GM12865 (cell line): ENCODE results near the gene MRPS27.
A peak's percentile ranks its signal among the peaks of the same experiment; 100 is the strongest.

ENCODE experiments used
- DNase-seq: peaks from one replicate; pipeline ENCODE4 v3.0.0; 2010; ENCODE audit warnings: low read depth
- H3K4me3 ChIP-seq: 2 replicates; pipeline ENCODE4 v1.5.1; 2011; ENCODE audit warnings: mild to moderate bottlenecking, low read depth, low read length, control low read depth
- TF ChIP-seq, protein P1 (sequence below): IDR thresholded peaks from 2 replicates; pipeline ENCODE4 v1.5.1; 2011; ENCODE audit warnings: low read length, control low read depth, low read depth, inconsistent platforms; ENCODE audit not compliant: insufficient read depth; ENCODE audit errors: missing control alignments

The MRPS27 gene

DNA sequence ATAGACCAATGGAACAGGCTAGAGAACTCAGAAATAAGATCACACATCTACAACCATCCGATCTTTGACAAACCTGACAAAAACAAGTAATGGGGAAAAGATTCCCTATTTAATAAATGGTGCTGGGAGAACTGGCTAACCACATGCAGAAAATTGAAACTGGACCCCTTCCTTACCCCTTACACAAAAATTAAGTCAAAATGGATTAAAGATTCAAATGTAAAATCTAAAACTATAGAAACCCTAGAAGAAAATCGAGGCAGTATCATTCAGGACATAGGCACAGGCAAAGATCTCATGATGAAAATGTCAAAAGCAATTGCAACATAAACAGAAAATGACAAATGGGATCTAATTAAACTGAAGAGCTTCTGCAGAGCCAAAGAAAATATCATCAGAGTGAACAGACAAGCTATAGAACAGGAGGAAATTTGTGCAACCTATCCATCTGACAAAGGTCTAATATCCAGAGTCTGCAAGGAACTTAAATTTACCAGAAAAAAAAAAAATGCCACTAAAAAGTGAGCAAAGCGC is 43.8 kb downstream of the MRPS27 start:
- DNase-seq: no peak
- TF ChIP-seq, protein P1, sequence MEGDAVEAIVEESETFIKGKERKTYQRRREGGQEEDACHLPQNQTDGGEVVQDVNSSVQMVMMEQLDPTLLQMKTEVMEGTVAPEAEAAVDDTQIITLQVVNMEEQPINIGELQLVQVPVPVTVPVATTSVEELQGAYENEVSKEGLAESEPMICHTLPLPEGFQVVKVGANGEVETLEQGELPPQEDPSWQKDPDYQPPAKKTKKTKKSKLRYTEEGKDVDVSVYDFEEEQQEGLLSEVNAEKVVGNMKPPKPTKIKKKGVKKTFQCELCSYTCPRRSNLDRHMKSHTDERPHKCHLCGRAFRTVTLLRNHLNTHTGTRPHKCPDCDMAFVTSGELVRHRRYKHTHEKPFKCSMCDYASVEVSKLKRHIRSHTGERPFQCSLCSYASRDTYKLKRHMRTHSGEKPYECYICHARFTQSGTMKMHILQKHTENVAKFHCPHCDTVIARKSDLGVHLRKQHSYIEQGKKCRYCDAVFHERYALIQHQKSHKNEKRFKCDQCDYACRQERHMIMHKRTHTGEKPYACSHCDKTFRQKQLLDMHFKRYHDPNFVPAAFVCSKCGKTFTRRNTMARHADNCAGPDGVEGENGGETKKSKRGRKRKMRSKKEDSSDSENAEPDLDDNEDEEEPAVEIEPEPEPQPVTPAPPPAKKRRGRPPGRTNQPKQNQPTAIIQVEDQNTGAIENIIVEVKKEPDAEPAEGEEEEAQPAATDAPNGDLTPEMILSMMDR: no peak
- no peak overlapping the region for H3K4me3 ChIP-seq

DNA sequence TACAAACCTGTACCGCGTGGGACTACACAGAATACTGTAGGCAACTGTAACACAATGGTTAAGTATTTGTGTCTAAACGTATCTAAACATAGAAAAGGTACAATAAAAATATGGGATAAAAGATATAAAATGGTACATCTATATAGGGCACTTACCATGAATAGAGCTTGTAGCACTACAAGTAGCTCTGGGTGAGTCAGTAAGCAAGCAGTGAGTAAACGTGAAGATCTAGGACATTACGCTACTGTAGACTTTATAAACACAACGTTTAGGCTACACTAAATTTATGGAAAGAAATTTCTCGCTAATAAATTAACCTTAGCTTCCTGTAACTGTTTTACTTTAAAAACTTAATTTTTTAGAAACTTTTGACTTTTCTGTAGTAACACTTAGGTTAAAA is 46.5 kb downstream of the MRPS27 start:
- H3K4me3 ChIP-seq: no peak overlapping the region
- TF ChIP-seq, protein P1: no peak
- DNase-seq: no peak

DNA sequence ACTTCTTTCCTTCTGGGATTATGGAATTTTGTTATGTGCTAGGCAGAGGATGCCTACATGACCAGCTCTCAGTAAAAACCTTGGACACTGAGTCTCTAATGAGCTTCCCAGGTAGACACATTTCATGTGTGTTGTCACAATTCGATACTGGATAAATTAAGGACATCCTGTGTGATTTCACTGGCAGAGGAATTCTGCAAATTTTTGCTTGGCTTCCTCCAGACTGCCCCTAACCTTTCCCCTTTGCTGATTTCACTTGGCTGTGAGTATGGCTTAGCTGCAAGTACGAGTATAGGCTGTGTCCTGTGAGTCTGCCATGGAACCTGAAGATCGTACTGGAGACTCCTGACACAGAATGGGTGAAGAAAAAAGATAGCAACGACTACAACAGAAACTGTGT is 47.6 kb downstream of the MRPS27 start:
- DNase-seq: no peak
- no peak overlapping the region for H3K4me3 ChIP-seq
- TF ChIP-seq, protein P1: no peak

DNA sequence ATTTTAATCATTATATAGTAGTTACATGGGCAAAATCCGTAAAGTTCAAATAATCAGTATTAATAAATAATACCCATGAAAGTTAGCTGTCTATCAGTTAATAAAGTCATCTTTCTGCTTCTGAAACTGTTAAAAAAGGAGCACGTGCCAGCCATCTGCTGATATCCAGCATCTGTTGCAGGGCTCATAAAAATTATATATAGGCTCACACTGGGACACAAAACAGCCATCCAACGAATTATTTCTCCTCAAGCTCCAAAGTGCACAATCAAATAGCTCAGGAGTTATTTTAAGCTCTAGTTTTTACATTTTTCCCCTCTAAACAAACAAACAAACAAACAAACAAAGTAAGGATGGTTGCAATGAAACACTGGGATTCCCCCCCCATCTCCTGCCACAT is 48.3 kb downstream of the MRPS27 start:
- H3K4me3 ChIP-seq: no peak overlapping the region
- TF ChIP-seq, protein P1: no peak
- DNase-seq: no peak

DNA sequence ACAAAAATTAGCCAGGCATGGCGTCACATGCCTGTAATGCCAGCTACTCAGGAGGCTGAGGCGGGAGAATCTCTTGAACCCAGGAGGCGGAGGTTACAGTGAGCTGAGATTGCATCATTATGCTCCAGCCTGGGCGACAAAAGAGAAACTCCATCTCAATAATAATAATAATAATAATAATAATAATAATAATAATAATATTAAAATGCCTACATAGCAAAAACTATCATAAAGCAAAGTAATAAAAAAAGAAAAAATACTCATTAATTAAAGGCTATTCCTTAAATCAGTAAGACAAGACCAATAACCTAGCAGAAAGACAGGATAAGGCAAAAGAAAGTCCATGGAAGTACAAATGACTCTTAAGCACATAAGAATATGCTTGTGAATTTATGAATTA is 50.0 kb downstream of the MRPS27 start:
- no peak overlapping the region for H3K4me3 ChIP-seq
- TF ChIP-seq, protein P1: no peak
- DNase-seq: no peak

DNA sequence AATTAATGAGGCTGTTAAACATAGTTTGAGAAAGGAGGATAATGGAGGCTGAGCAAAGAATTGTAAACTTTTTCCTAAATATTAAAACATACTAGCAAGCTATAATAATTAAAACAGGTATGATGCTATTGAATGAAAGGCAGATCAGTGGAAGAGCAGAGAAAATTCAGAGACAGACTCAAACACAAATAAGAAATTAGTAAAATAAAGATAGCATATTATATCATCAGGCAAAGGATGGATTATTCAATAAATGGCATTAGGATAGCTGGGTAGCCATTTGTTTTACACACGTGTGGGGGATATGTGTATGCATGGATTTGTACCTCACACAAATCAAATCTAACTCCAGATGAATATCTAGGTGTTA is 50.6 kb downstream of the MRPS27 start:
- no peak for DNase-seq
- TF ChIP-seq, protein P1: no peak

DNA sequence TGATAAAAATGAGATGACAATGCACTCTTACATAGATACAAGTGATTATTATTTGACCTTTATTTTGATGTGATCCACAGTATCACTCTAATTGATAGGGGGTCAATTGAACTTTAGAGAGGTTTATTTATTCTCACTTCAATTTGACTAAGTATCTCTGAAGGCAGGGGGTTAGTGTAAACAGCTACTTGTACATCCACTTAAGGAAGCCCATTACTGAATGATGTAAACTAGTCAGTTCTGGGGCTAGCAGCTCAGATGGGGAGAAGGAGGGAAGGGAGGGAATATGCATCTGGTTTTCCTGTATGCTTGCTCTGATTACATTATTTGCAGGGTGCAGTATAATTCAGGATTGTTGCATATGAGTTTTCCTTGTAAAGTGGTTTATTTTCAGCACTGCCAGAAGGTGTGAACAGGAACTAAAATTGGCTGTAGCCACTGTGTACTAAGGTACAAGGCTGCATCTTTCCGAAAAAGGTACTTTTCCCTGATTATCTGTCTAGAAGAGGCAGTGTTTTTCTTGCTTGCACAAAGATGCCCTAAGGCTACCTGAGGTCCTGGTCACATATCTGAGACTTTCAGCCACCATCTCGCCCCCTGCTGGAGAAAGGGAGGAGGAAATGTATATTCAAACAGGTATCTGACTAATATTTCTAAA is 51.2 kb downstream of the MRPS27 start:
- TF ChIP-seq, protein P1: peak; percentile 65
- peak; percentile 71 for DNase-seq

More for the DNA sequence above, 50.6 kb downstream of the MRPS27 start:
- H3K4me3 ChIP-seq: no peak overlapping the region

More for the DNA sequence above, 51.2 kb downstream of the MRPS27 start:
- H3K4me3 ChIP-seq: no peak overlapping the region
